Measurements from ENCODE around the gene CAMK2D. TPM values are rescaled to one million over a fixed set of nuclear protein-coding genes. Genes with fewer than 3 reads are reported as not detected.

CAMK2D gene
- total RNA-seq, 2 donors from 2014 or later = 43.0 to 59.6 TPM

DNA sequence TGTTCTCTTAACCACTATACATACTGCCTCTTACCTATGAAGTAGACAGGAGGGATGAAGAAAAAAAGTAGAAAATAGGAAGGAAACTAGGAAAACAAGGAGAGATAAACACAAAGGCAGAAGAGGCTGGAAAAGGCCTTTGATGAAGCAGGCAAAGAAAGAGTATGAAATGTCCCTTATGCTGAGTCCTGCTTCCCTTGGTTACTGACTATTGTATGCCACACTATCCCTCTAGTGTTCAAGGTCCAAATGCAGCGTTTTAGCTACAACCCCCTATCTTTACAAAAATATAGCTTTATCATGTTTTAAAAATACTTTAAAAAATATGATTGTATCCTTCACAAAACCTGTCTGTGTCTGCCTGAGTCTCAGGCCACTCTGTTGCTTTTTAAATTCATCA lies 233.1 kb downstream of the CAMK2D start:
- Mint-ChIP-seq H3K27ac (no peak overlapping the region), H3K36me3 (peaks cover 14% of the 10 kb centered on the region), H3K9me3 (no peaks in the 10 kb centered on the region), H3K4me1 (ENCODE audit: low read depth in 2 of 2) (peaks cover 0 to 8% of the 10 kb centered on the region in 2 donors), H3K4me3 (no peak overlapping the region), H3K27me3 (no peaks in the 10 kb centered on the region)
- no peak for ATAC-seq
- no peak for DNase-seq (ENCODE audit: low spot score)

GRCh38 chr4:113525521-113525920 lies 236.0 kb downstream of the CAMK2D start:
- ATAC-seq (no peak), DNase-seq (ENCODE audit: low spot score) (no peak)
- no peak overlapping the region for H3K4me3 Mint-ChIP-seq
- no peaks in the 10 kb centered on the region for H3K9me3 Mint-ChIP-seq
- H3K27me3 Mint-ChIP-seq = no peaks in the 10 kb centered on the region
- no peak overlapping the region for H3K27ac Mint-ChIP-seq
- H3K4me1 Mint-ChIP-seq (ENCODE audit: low read depth in 2 of 2) = peaks cover 0 to 8% of the 10 kb centered on the region in 2 donors
- peaks cover 7% of the 10 kb centered on the region for H3K36me3 Mint-ChIP-seq

DNA sequence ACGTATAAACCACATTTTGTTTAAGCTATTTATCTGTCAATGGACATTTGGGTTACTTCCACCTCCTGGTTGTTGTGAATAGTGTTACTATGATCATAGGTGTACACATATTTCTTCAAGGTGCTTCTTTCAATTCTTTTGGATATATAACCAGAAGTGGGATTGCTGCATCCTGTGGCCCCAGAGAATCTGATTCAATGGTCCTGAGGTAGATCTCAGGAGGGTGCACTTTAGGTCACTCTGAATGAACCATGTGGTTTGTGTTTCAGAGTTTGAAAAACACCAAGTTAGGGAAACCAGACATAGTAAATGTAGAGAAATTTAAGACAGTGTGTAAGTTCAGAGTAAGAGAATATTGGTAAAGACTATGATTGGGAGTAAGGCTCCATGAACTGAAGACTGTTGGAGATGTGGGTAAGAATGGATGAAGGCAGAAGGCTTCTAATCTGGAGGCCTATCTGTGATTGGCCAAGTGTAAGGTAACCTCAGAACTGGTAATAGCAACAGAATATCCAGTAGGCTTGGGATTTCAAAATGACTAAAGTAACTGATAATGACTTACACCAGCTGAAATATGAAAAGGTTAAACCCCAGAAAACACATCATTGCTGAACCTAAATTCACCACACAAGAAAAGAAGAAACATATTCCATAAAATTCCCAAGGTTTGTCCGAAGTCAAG lies 236.9 kb downstream of the CAMK2D start:
- H3K36me3 Mint-ChIP-seq = peaks cover 7% of the 10 kb centered on the region
- H3K4me1 Mint-ChIP-seq (ENCODE audit: low read depth in 2 of 2) = peaks cover 0 to 8% of the 10 kb centered on the region in 2 donors
- H3K27me3 Mint-ChIP-seq = no peaks in the 10 kb centered on the region
- DNase-seq (ENCODE audit: low spot score) = no peak
- H3K27ac Mint-ChIP-seq = no peak overlapping the region
- ATAC-seq = no peak
- no peaks in the 10 kb centered on the region for H3K9me3 Mint-ChIP-seq
- H3K4me3 Mint-ChIP-seq = no peak overlapping the region

DNA sequence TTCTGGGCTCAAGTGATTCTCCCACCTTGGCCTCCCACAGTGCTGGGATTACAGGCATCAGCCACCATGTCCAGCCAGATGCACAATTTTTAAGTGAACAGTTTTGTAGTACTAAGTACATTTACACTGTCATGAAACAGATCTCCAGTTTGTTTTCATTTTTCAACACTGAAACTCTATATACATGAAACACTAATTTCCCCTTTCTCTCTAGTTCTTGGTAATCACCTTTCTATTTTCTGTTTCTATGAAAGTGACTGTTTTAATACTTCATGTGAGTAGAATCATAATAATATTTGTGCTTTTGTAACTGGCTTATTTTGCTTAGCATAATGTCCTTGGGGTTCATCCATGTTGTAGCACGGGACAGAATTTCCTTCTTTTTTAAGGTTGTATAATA lies 237.4 kb downstream of the CAMK2D start:
- Mint-ChIP-seq H3K9me3 (no peaks in the 10 kb centered on the region), H3K4me3 (no peak overlapping the region), H3K27me3 (no peaks in the 10 kb centered on the region), H3K4me1 (ENCODE audit: low read depth in 2 of 2) (peaks cover 0 to 8% of the 10 kb centered on the region in 2 donors), H3K36me3 (peaks cover 7% of the 10 kb centered on the region), H3K27ac (no peak overlapping the region)
- ATAC-seq (no peak), DNase-seq (ENCODE audit: low spot score) (no peak)

DNA sequence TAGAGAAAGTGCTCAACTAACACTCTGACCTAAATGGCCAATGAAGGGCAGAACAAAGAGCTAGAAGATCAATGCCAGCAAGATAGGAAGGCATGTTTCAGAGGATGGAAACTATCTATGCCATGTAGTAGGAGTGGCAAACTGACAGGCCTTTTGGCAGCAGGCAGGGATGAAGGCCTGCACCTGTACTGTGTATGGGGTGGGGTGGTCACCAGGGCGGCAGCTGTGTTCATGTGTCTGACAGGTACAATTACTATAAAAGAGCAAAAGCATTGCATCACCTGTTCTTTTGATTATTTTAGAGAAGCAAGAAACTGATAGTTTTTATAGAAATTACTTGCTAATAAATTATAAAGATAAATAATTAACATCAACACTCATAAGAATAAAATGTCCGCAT lies 239.1 kb downstream of the CAMK2D start:
- no peak for ATAC-seq
- no peak overlapping the region for H3K4me3 Mint-ChIP-seq
- no peaks in the 10 kb centered on the region for H3K27me3 Mint-ChIP-seq
- peaks cover 0 to 8% of the 10 kb centered on the region in 2 donors for H3K4me1 Mint-ChIP-seq (ENCODE audit: low read depth in 2 of 2)
- no peak for DNase-seq (ENCODE audit: low spot score)
- H3K9me3 Mint-ChIP-seq = no peaks in the 10 kb centered on the region
- peaks cover 7% of the 10 kb centered on the region for H3K36me3 Mint-ChIP-seq
- no peak overlapping the region for H3K27ac Mint-ChIP-seq

DNA sequence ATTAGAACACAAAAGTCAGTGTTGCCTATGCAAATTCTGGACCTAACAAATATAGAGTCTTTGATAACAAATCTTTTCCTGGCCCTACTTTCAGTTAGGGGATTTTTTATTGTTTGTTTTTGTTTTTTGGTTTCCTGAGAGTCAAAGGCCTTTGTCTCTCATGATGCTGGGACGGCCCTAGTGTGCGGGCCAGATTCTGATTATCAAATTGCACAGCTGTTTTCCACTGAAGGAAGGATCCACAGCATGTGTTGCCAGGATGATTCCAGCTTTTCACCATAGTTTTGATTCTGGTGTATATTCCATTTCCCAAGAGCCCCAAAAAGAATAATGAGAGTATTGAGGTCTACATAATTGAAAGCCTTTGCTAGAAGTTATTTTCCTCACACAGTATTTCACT lies 248.2 kb downstream of the CAMK2D start:
- H3K36me3 Mint-ChIP-seq = peaks cover 7% of the 10 kb centered on the region
- H3K4me1 Mint-ChIP-seq (ENCODE audit: low read depth in 2 of 2) = no peaks in the 10 kb centered on the region
- H3K4me3 Mint-ChIP-seq = no peak overlapping the region
- H3K27ac Mint-ChIP-seq = no peak overlapping the region
- no peaks in the 10 kb centered on the region for H3K27me3 Mint-ChIP-seq
- ATAC-seq = no peak
- DNase-seq (ENCODE audit: low spot score) = no peak
- H3K9me3 Mint-ChIP-seq = no peaks in the 10 kb centered on the region

DNA sequence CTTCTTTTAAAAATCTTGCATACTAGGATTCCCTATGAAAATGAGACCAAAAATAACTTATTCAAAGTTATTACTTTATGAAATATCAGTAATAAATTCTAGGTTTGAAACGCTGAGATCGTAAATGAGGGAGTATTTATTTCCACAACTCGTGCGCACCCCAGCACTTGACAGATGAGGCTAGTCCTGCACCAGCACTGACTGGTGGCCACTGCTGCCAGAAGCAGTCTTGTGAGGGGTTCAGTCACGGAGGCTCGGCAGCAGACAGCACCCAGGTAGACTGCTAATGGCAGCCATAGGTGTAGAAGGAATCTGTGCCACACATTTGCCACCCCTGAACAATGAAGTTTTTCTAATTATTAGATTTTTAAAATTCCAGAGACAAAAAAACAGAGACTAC lies 248.7 kb downstream of the CAMK2D start:
- no peaks in the 10 kb centered on the region for H3K4me1 Mint-ChIP-seq (ENCODE audit: low read depth in 2 of 2)
- H3K4me3 Mint-ChIP-seq = no peak overlapping the region
- H3K9me3 Mint-ChIP-seq = no peaks in the 10 kb centered on the region
- DNase-seq (ENCODE audit: low spot score) (no peak), ATAC-seq (no peak)
- H3K27ac Mint-ChIP-seq = no peak overlapping the region
- H3K27me3 Mint-ChIP-seq = no peaks in the 10 kb centered on the region
- H3K36me3 Mint-ChIP-seq = peaks cover 7% of the 10 kb centered on the region

DNA sequence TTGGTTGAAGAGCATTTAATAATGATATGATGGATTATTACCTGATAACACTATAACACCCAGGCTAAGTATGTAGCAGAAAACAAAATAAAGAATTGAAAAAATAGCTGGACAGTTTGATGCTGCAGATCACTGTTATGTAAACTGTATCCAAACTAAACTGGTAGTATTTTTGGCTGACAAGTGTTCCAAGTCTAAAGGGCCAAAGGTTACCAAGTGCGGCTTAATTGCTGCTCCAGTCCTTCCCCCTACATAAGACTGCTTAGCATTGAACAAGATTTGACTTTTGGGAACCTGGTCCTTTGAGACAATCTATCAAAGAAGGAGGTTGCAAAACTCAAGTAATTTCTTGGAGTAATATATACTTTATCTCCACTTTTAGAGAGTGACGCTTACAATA lies 249.6 kb downstream of the CAMK2D start:
- Mint-ChIP-seq H3K9me3 (no peaks in the 10 kb centered on the region), H3K27me3 (no peaks in the 10 kb centered on the region), H3K4me3 (no peak overlapping the region), H3K27ac (no peak overlapping the region), H3K4me1 (ENCODE audit: low read depth in 2 of 2) (no peaks in the 10 kb centered on the region), H3K36me3 (peaks cover 7% of the 10 kb centered on the region)
- no peak for DNase-seq (ENCODE audit: low spot score)
- ATAC-seq = no peak

- peaks cover 7% of the 10 kb centered on the region for H3K36me3 Mint-ChIP-seq
- no peaks in the 10 kb centered on the region for H3K4me1 Mint-ChIP-seq (ENCODE audit: low read depth in 2 of 2)
- ATAC-seq (no peak), DNase-seq (ENCODE audit: low spot score) (no peak)
- H3K9me3 Mint-ChIP-seq = no peaks in the 10 kb centered on the region
- no peak overlapping the region for H3K27ac Mint-ChIP-seq
- no peak overlapping the region for H3K4me3 Mint-ChIP-seq
- no peaks in the 10 kb centered on the region for H3K27me3 Mint-ChIP-seq
These were observed 251.7 kb downstream of the CAMK2D start for GRCh38 chr4:113509851-113510250.

- Mint-ChIP-seq H3K27ac (no peak overlapping the region), H3K4me3 (no peak overlapping the region), H3K4me1 (ENCODE audit: low read depth in 2 of 2) (peaks cover 0 to 3% of the 10 kb centered on the region in 2 donors), H3K9me3 (no peaks in the 10 kb centered on the region), H3K27me3 (no peaks in the 10 kb centered on the region), H3K36me3 (no peaks in the 10 kb centered on the region)
- ATAC-seq = no peak
- no peak for DNase-seq (ENCODE audit: low spot score)
These were observed 256.5 kb downstream of the CAMK2D start for GRCh38 chr4:113505044-113505443.

- H3K36me3 Mint-ChIP-seq = no peaks in the 10 kb centered on the region
- H3K4me1 Mint-ChIP-seq (ENCODE audit: low read depth in 2 of 2) = peaks cover 0 to 3% of the 10 kb centered on the region in 2 donors
- no peak overlapping the region for H3K27ac Mint-ChIP-seq
- no peaks in the 10 kb centered on the region for H3K27me3 Mint-ChIP-seq
- H3K9me3 Mint-ChIP-seq = no peaks in the 10 kb centered on the region
- ATAC-seq = no peak
- H3K4me3 Mint-ChIP-seq = no peak overlapping the region
- DNase-seq (ENCODE audit: low spot score) = no peak
These were observed 257.1 kb downstream of the CAMK2D start for GRCh38 chr4:113504422-113504821.

- no peak for DNase-seq (ENCODE audit: low spot score)
- H3K27me3 Mint-ChIP-seq = no peaks in the 10 kb centered on the region
- ATAC-seq = no peak
- H3K36me3 Mint-ChIP-seq = no peaks in the 10 kb centered on the region
- H3K4me1 Mint-ChIP-seq (ENCODE audit: low read depth in 2 of 2) = peaks cover 0 to 3% of the 10 kb centered on the region in 2 donors
- H3K27ac Mint-ChIP-seq = no peak overlapping the region
- H3K9me3 Mint-ChIP-seq = no peaks in the 10 kb centered on the region
- H3K4me3 Mint-ChIP-seq = no peak overlapping the region
These were observed 257.8 kb downstream of the CAMK2D start for GRCh38 chr4:113503691-113504090.

DNA sequence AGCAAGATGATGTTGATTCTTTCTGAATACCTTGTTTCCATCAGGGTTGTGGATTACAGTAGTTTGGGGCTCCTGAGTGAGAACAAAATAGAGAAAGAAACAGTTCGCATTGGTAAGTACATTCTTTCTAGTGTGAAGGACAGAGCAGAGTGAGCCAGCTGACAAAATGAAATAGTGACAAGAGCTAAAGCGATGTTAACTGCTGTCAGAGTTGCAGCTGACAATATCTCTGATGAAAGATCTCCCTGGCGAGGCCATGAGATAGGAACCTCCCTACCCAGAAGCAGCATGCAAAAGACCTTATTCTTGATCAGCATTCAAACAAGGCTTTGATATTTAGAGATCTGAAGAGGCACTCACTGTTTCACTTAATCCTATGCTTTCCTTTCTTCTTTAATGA lies 258.6 kb downstream of the CAMK2D start:
- peaks cover 0 to 3% of the 10 kb centered on the region in 2 donors for H3K4me1 Mint-ChIP-seq (ENCODE audit: low read depth in 2 of 2)
- no peak overlapping the region for H3K27ac Mint-ChIP-seq
- no peak for ATAC-seq
- no peaks in the 10 kb centered on the region for H3K9me3 Mint-ChIP-seq
- no peak for DNase-seq (ENCODE audit: low spot score)
- H3K27me3 Mint-ChIP-seq = no peaks in the 10 kb centered on the region
- H3K36me3 Mint-ChIP-seq = peaks cover 1% of the 10 kb centered on the region
- H3K4me3 Mint-ChIP-seq = no peak overlapping the region

DNA sequence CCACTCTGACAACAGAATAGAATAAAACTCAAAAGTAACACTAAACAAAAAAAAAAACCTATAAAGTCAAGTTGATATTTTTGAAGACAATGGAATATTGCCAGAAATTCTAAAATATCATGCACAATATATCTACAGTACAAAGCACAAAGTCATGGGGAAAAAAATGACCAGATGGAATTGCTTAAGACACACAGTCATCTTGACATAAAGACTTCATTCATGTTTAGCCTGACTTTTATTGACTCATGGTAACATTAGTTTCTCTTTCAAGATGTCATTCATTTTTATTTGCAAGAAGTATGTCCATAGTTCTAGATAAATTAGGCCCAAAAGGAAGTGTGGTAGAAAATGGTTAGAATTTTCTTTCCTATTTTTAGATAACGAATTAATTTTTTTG lies 259.1 kb downstream of the CAMK2D start:
- Mint-ChIP-seq H3K27ac (no peak overlapping the region), H3K4me3 (no peak overlapping the region), H3K9me3 (no peaks in the 10 kb centered on the region), H3K36me3 (peaks cover 6% of the 10 kb centered on the region), H3K27me3 (no peaks in the 10 kb centered on the region), H3K4me1 (ENCODE audit: low read depth in 2 of 2) (peaks cover 0 to 3% of the 10 kb centered on the region in 2 donors)
- no peak for DNase-seq (ENCODE audit: low spot score)
- no peak for ATAC-seq

GRCh38 chr4:113500424-113500823 lies 261.1 kb downstream of the CAMK2D start:
- Mint-ChIP-seq H3K9me3 (no peaks in the 10 kb centered on the region), H3K4me3 (no peak overlapping the region), H3K27me3 (no peaks in the 10 kb centered on the region), H3K36me3 (peaks cover 13% of the 10 kb centered on the region), H3K27ac (no peak overlapping the region), H3K4me1 (ENCODE audit: low read depth in 2 of 2) (peaks cover 0 to 3% of the 10 kb centered on the region in 2 donors)
- DNase-seq (ENCODE audit: low spot score) (no peak), ATAC-seq (no peak)

All from natural killer cell treated with Interleukin-12 subunit alpha and Interleukin-12 subunit beta and Interleukin-15 and Interleukin-18, amount 100 ng/mL, for 72 hours (primary cell).